Breast epithelium (tissue), 4 donors: ENCODE results near the gene GRIK4. TPM values are rescaled to one million over a fixed set of nuclear protein-coding genes. Genes with fewer than 3 reads are reported as not detected.

ENCODE experiments used
- DNase-seq, 2 donors: peaks; one replicate each; pipeline ENCODE4 v3.0.0-alpha.2; 2019; ENCODE audit warnings: low spot score in 2 of 2
- H3K27ac ChIP-seq, 2 donors: fragments of 200-600 bp; sonication (generic) in 1 of 2; one replicate each; pipeline ENCODE4 v1.5.1; 2016 to 2019; ENCODE audit warnings: mild to moderate bottlenecking in 1 of 2
- H3K27me3 ChIP-seq, 2 donors: fragments of 200-600 bp; sonication (generic) in 1 of 2; one replicate each; pipeline versions ENCODE4 v1.5.1 to v1.6.0; 2017 to 2019; ENCODE audit warnings: control low read depth in 1 of 2, mild to moderate bottlenecking in 1 of 2
- H3K36me3 ChIP-seq: fragments of 200-600 bp; one replicate; pipeline ENCODE4 v1.5.1; 2019
- H3K4me1 ChIP-seq, 2 donors: fragments of 200-600 bp; sonication (generic); one replicate each; pipeline ENCODE4 v1.5.1; 2016 to 2019; ENCODE audit warnings: control low read depth in 1 of 2
- H3K4me3 ChIP-seq, 3 donors: fragments of 200-600 bp; sonication (generic); 1 replicate in 2 of 3; 2 replicates in 1 of 3; pipeline ENCODE4 v1.5.1; 2016 to 2019; ENCODE audit warnings: mild to moderate bottlenecking in 3 of 3, moderate library complexity in 2 of 3
- H3K9me3 ChIP-seq, 2 donors: fragments of 200-600 bp; sonication (generic) in 1 of 2; one replicate each; pipeline ENCODE4 v1.5.1; 2016 to 2019; ENCODE audit warnings: control low read depth in 1 of 2
- POLR2A ChIP-seq: fragments of 450-650 bp; IDR thresholded peaks from one replicate; pipeline ENCODE4 v1.6.1; 2016; ENCODE audit warnings: antibody characterized with exemption, mild to moderate bottlenecking, moderate library complexity
- POLR2AphosphoS5 ChIP-seq, 3 donors: sonication (generic); formaldehyde crosslinking; IDR thresholded peaks; one replicate each; pipeline ENCODE4 v1.6.1; 2017; ENCODE audit warnings: antibody characterized with exemption in 3 of 3
- intact Hi-C: fragments of 100-400 bp; cut with DNase I; formaldehyde crosslinking; loops from one replicate; pipeline ENCODE4 v1.15.1; 2023; ENCODE audit warnings: low total_unique reads
- total RNA-seq, 3 donors: library from RNA; depleted of rRNA; stranded (reverse); fragments of >200 nt; gene quantifications; one replicate each; pipeline ENCODE4 v1.1.0, GENCODE V29; 2016
- TF ChIP-seq, protein P1 (sequence below), 3 donors: fragments of 450-650 bp; IDR thresholded peaks; one replicate each; pipeline ENCODE4 v1.5.1; 2016 to 2017; ENCODE audit warnings: antibody characterized with exemption in 3 of 3, mild to moderate bottlenecking in 3 of 3, moderate library complexity in 3 of 3

GRIK4 gene
- total RNA-seq, 3 donors from 2014 or later: 0.29 to 0.66 TPM; not detected in 1

DNA sequence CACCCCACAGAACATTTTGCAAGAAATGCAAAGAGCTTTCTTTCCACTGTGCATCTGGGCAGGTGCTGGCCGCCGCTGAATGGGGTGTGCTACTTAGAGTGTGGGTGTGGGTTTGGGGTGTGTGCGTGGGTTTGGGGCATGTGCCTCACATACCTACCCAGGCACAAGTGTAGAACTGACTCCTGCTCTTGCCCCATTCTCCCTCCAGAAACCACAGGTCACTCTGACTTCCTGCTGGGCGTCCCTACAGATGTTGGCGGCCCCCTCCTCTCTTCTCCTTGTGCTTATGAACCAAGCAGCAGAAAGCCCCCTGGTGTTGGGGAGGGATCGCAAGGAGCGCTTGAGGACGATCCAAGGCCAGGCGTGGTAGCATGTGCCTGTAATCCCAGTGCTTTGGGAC is 63.9 kb downstream of the GRIK4 start:
- no peaks in the 10 kb centered on the region for H3K36me3 ChIP-seq
- H3K4me3 ChIP-seq: no peak overlapping the region
- no peak for DNase-seq
- no peaks in the 10 kb centered on the region for H3K4me1 ChIP-seq
- intact Hi-C loops: no loop called here
- H3K27me3 ChIP-seq: no peaks in the 10 kb centered on the region
- H3K27ac ChIP-seq: no peak overlapping the region
- TF ChIP-seq, protein P1, sequence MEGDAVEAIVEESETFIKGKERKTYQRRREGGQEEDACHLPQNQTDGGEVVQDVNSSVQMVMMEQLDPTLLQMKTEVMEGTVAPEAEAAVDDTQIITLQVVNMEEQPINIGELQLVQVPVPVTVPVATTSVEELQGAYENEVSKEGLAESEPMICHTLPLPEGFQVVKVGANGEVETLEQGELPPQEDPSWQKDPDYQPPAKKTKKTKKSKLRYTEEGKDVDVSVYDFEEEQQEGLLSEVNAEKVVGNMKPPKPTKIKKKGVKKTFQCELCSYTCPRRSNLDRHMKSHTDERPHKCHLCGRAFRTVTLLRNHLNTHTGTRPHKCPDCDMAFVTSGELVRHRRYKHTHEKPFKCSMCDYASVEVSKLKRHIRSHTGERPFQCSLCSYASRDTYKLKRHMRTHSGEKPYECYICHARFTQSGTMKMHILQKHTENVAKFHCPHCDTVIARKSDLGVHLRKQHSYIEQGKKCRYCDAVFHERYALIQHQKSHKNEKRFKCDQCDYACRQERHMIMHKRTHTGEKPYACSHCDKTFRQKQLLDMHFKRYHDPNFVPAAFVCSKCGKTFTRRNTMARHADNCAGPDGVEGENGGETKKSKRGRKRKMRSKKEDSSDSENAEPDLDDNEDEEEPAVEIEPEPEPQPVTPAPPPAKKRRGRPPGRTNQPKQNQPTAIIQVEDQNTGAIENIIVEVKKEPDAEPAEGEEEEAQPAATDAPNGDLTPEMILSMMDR (IDR thresholded peaks at IDR 0.05): no peak
- TF ChIP-seq POLR2A (no peak), POLR2AphosphoS5 (IDR thresholded peaks at IDR 0.05) (no peak)
- H3K9me3 ChIP-seq: no peaks in the 10 kb centered on the region

DNA sequence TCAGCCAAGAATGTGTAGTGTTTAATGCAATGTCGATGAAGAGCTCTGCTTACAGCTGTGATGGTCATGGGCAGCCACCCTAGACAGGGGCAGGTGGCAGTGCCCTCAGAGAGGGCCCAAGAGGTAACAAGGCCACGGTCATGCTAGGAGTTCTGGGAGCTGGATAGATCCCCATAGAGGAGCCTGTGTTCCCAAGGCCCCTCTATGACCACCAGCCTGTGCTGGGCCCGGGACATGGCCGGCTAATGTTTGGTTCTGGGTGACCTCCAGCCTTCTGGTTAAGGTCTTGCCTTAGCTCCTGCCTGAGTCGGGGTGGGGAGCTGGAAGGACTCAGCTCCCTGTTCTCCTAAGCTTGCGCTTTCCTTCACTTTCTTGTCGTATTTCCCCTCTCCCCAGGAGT is 65.1 kb downstream of the GRIK4 start:
- Histone ChIP-seq H3K4me3 (no peak overlapping the region), H3K4me1 (no peaks in the 10 kb centered on the region), H3K27me3 (no peaks in the 10 kb centered on the region), H3K9me3 (no peaks in the 10 kb centered on the region), H3K27ac (no peak overlapping the region), H3K36me3 (no peaks in the 10 kb centered on the region)
- intact Hi-C loops: no loop called here
- no peak for DNase-seq
- TF ChIP-seq, protein P1 (IDR thresholded peaks at IDR 0.05): no peak
- no peak for TF ChIP-seq POLR2A
- no peak for TF ChIP-seq POLR2AphosphoS5 (IDR thresholded peaks at IDR 0.05)

DNA sequence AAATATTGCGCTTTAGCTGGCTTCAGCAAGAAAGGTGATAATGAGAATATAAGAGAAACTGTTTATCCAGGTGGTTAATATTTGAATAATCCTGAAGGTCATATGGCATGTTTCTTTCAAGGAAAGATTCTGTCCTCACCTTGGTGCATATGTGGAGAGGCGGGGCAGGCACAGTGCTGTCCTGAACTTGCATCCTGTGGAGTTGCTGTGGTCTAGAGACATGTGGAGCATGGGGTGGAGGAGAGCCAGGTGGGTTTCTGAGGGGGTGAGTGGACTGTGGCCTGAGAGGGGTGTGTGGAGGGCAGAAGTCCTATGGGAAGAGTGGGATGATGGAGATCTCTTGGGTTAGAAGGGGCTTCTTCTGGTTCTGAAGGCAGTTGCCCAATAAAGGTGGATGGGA is 65.5 kb downstream of the GRIK4 start:
- Histone ChIP-seq H3K27me3 (no peaks in the 10 kb centered on the region), H3K4me3 (no peak overlapping the region), H3K4me1 (no peaks in the 10 kb centered on the region), H3K36me3 (no peaks in the 10 kb centered on the region), H3K27ac (no peak overlapping the region), H3K9me3 (no peaks in the 10 kb centered on the region)
- no peak for DNase-seq
- intact Hi-C loops: no loop called here
- TF ChIP-seq POLR2A (no peak), POLR2AphosphoS5 (IDR thresholded peaks at IDR 0.05) (no peak)
- TF ChIP-seq, protein P1 (IDR thresholded peaks at IDR 0.05): no peak

DNA sequence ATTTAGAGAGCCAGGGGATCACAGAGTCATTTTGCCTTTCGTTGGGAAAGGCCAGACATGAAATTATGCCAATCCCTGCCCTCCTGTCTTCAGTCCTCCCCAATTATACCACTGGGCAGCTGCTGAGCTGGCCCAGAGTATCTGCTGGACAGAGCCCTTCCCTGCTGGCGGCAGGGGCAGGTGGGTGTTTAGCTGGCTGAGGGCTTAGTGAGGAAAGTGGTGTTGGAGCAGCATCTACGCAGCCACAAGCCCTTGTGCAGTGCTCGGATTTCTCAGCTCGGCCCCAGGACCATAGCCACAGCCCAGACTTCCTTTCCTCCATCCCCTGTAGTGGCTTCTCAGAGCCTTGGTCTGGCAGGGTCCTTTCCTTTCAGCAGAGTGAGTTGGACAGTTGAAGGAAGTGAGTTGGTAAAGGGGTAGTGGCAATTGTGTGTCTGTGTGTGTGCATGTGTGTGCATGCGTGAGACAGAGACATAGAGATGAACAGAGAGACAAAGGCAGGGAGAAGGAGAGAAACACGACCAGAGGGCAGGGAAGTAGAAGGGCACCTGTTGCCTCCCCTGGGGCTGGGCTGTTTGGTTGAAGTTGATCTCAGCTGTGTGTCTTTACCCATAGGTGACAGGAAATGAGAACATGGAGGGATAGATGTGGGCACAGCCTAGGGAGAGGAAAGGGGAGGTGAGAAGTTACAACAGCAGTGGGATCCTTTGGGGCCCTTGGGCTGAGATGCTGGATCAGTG is 66.2 kb downstream of the GRIK4 start:
- intact Hi-C loops: no loop called here

DNA sequence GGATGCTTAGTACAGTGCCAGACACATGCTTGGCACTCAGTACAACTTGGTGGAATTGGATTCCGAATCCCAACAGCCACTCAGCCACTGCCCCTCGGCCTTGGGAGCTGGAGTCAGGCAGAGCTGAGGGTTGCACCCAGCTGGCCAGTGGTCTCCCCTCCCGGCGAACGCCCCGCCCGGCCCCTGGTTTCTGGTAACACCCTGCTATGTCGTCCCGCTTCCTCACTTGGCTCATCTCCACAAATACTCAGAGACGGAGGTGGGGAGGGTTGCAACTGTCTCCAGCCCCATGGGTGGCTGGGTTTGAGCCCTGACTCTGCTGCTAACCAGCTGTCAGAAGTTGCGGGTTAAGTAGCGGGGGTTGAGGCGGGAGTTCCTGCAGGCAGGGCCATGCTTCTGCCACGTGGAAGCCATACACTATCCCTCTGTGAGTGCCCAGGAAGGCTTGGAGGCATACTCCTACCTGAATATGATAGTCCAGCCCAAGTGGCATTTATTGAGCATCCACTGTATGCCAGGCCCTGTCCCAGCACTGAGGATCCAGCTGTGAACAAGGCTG is 67.1 kb downstream of the GRIK4 start:
- DNase-seq: no peak
- Histone ChIP-seq H3K27me3 (no peaks in the 10 kb centered on the region), H3K36me3 (no peaks in the 10 kb centered on the region), H3K9me3 (peaks cover 0 to 5% of the 10 kb centered on the region in 2 donors), H3K27ac (no peak overlapping the region), H3K4me1 (no peaks in the 10 kb centered on the region), H3K4me3 (no peak overlapping the region)
- TF ChIP-seq, protein P1 (IDR thresholded peaks at IDR 0.05): no peak
- TF ChIP-seq POLR2A: no peak
- no peak for TF ChIP-seq POLR2AphosphoS5 (IDR thresholded peaks at IDR 0.05)
- intact Hi-C loops: no loop called here

More for the DNA sequence above, 66.2 kb downstream of the GRIK4 start:
- no peak overlapping the region for H3K4me3 ChIP-seq
- no peaks in the 10 kb centered on the region for H3K4me1 ChIP-seq
- no peak overlapping the region for H3K27ac ChIP-seq
- no peaks in the 10 kb centered on the region for H3K9me3 ChIP-seq
- no peaks in the 10 kb centered on the region for H3K27me3 ChIP-seq
- H3K36me3 ChIP-seq: no peaks in the 10 kb centered on the region
- no peak for DNase-seq
- TF ChIP-seq POLR2AphosphoS5 (IDR thresholded peaks at IDR 0.05): no peak
- no peak for TF ChIP-seq POLR2A
